PC-9 (cell line): Measurements from ENCODE around the gene ZDHHC11.
"Not testable (repeated sequence)": the region's sequence is repeated elsewhere in the genome, so short reads cannot be mapped to it uniquely, and the experiment has no call there.

Source experiments
- EZH2 ChIP-seq: fragments of 200-600 bp; sonication (generic); IDR thresholded peaks from 2 replicates; pipeline ENCODE4 v1.8.0; 2017; ENCODE audit warnings: antibody characterized with exemption, low read depth
- TF ChIP-seq, protein P1 (sequence below): fragments of 200-600 bp; sonication (generic); conservative IDR thresholded peaks from 2 replicates; pipeline ENCODE4 v1.6.1; 2017; ENCODE audit warnings: mixed run types, antibody characterized with exemption, mild to moderate bottlenecking, moderate library complexity

DNA sequence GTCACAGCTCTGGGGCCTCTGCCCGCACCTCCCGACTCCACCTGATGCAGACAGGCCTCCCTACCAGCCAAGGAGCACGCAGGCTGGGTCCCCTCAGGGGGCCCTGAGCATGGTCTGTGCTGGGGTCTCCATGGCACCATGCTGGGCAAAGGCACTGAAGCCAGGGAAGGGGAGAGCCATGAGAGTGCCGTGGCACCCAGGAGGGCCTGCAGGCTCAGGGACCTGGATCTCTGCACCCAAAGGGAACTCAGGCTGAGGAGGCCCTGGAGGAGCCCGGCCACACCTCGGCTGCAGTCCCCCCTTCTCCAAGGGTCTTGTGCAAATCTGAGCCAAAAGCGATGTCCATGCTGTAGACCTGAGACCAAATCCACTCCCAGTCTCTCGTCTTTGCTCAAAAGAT is 98.8 kb downstream of the ZDHHC11 start:
- TF ChIP-seq EZH2: not testable (repeated sequence)
- TF ChIP-seq, protein P1, sequence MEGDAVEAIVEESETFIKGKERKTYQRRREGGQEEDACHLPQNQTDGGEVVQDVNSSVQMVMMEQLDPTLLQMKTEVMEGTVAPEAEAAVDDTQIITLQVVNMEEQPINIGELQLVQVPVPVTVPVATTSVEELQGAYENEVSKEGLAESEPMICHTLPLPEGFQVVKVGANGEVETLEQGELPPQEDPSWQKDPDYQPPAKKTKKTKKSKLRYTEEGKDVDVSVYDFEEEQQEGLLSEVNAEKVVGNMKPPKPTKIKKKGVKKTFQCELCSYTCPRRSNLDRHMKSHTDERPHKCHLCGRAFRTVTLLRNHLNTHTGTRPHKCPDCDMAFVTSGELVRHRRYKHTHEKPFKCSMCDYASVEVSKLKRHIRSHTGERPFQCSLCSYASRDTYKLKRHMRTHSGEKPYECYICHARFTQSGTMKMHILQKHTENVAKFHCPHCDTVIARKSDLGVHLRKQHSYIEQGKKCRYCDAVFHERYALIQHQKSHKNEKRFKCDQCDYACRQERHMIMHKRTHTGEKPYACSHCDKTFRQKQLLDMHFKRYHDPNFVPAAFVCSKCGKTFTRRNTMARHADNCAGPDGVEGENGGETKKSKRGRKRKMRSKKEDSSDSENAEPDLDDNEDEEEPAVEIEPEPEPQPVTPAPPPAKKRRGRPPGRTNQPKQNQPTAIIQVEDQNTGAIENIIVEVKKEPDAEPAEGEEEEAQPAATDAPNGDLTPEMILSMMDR: not testable (repeated sequence)
